H1 (cell line): ENCODE data around the gene CEBPA. TPM values are rescaled to one million over a fixed set of nuclear protein-coding genes. Genes with fewer than 3 reads are reported as not detected.

Experiments
- ATF2 ChIP-seq: IDR thresholded peaks from 2 replicates; pipeline ENCODE4 v1.6.1; 2012; ENCODE audit warnings: low read length, inconsistent platforms
- BCL11A ChIP-seq, 2 experiments: IDR thresholded peaks; one replicate each; pipeline ENCODE4 v1.6.1; 2011; ENCODE audit warnings: low read depth in 2 of 2, low read length in 2 of 2, mild to moderate bottlenecking in 2 of 2
- EZH2 ChIP-seq: fragments of 200-600 bp; sonication (generic); IDR thresholded peaks from 2 replicates; pipeline ENCODE4 v1.7.1; 2012; ENCODE audit warnings: low read depth, mild to moderate bottlenecking, moderate library complexity, low read length, inconsistent platforms; ENCODE audit not compliant: severe bottlenecking
- FOSL1 ChIP-seq: IDR thresholded peaks from 2 replicates; pipeline ENCODE4 v1.6.1; 2011; ENCODE audit warnings: mild to moderate bottlenecking, low read depth, low read length, moderate library complexity; ENCODE audit not compliant: insufficient read depth
- KDM4A ChIP-seq: IDR thresholded peaks from one replicate; pipeline ENCODE4 v1.7.1; 2012; ENCODE audit warnings: low read depth, mild to moderate bottlenecking, moderate library complexity, low read length, inconsistent platforms; ENCODE audit not compliant: severe bottlenecking
- PHF8 ChIP-seq: fragments of 200-600 bp; sonication (generic); conservative IDR thresholded peaks from 2 replicates; pipeline ENCODE4 v1.7.1; 2012; ENCODE audit warnings: low read depth, mild to moderate bottlenecking, inconsistent platforms, low read length, moderate library complexity
- SUZ12 ChIP-seq: fragments of 200-600 bp; sonication (generic); IDR thresholded peaks from 2 replicates; pipeline ENCODE4 v1.6.1; 2012; ENCODE audit warnings: mild to moderate bottlenecking, inconsistent platforms, low read length, moderate library complexity, mixed read lengths
- TAF1 ChIP-seq: IDR thresholded peaks from 2 replicates; pipeline ENCODE4 v1.6.1; 2011; ENCODE audit warnings: mild to moderate bottlenecking, low read depth, low read length
- ZNF274 ChIP-seq: IDR thresholded peaks from 2 replicates; pipeline ENCODE4 v1.7.0; 2012; ENCODE audit warnings: low read length, borderline replicate concordance; ENCODE audit errors: extremely low read depth
- polyA plus RNA-seq, 7 experiments: library from polyadenylated mRNA; depleted of rRNA in 3 of 7; stranded (reverse) in 5 of 7; unstranded in 2 of 7; fragments of >200 nt in 5 of 7; fragments of 200-250 nt in 2 of 7; gene quantifications; 1 replicate in 5 of 7; 2 replicates in 1 of 7; 4 replicates in 1 of 7; pipeline versions ENCODE4 v1.2.1 to v1.2.3, GENCODE V29; 2011 to 2013; ENCODE audit warnings: missing spikeins in 2 of 7, mixed read lengths in 2 of 7
- total RNA-seq: library from RNA; stranded (reverse); fragmentation: NEBNext Ultra II Directional; extraction: Animal tissue kit (Norgen Biotek cat#: 25700); gene quantifications from 2 replicates; pipeline ENCODE4 v1.2.1, GENCODE V29; 2021
- TF ChIP-seq, protein P1 (sequence below): fragments of 300-600 bp; sonication (generic); IDR thresholded peaks from 2 replicates; pipeline ENCODE4 v1.7.1; 2012; ENCODE audit warnings: low read length, moderate library complexity, mild to moderate bottlenecking, inconsistent platforms; ENCODE audit not compliant: insufficient replicate concordance

Gene CEBPA
- total and polyA plus RNA-seq, 2 of the 8 experiments (the other 6 are each of a cell fraction or from before 2014, with no cell fraction given), result 2.0 to 2.7 TPM

- TF ChIP-seq, protein P1, sequence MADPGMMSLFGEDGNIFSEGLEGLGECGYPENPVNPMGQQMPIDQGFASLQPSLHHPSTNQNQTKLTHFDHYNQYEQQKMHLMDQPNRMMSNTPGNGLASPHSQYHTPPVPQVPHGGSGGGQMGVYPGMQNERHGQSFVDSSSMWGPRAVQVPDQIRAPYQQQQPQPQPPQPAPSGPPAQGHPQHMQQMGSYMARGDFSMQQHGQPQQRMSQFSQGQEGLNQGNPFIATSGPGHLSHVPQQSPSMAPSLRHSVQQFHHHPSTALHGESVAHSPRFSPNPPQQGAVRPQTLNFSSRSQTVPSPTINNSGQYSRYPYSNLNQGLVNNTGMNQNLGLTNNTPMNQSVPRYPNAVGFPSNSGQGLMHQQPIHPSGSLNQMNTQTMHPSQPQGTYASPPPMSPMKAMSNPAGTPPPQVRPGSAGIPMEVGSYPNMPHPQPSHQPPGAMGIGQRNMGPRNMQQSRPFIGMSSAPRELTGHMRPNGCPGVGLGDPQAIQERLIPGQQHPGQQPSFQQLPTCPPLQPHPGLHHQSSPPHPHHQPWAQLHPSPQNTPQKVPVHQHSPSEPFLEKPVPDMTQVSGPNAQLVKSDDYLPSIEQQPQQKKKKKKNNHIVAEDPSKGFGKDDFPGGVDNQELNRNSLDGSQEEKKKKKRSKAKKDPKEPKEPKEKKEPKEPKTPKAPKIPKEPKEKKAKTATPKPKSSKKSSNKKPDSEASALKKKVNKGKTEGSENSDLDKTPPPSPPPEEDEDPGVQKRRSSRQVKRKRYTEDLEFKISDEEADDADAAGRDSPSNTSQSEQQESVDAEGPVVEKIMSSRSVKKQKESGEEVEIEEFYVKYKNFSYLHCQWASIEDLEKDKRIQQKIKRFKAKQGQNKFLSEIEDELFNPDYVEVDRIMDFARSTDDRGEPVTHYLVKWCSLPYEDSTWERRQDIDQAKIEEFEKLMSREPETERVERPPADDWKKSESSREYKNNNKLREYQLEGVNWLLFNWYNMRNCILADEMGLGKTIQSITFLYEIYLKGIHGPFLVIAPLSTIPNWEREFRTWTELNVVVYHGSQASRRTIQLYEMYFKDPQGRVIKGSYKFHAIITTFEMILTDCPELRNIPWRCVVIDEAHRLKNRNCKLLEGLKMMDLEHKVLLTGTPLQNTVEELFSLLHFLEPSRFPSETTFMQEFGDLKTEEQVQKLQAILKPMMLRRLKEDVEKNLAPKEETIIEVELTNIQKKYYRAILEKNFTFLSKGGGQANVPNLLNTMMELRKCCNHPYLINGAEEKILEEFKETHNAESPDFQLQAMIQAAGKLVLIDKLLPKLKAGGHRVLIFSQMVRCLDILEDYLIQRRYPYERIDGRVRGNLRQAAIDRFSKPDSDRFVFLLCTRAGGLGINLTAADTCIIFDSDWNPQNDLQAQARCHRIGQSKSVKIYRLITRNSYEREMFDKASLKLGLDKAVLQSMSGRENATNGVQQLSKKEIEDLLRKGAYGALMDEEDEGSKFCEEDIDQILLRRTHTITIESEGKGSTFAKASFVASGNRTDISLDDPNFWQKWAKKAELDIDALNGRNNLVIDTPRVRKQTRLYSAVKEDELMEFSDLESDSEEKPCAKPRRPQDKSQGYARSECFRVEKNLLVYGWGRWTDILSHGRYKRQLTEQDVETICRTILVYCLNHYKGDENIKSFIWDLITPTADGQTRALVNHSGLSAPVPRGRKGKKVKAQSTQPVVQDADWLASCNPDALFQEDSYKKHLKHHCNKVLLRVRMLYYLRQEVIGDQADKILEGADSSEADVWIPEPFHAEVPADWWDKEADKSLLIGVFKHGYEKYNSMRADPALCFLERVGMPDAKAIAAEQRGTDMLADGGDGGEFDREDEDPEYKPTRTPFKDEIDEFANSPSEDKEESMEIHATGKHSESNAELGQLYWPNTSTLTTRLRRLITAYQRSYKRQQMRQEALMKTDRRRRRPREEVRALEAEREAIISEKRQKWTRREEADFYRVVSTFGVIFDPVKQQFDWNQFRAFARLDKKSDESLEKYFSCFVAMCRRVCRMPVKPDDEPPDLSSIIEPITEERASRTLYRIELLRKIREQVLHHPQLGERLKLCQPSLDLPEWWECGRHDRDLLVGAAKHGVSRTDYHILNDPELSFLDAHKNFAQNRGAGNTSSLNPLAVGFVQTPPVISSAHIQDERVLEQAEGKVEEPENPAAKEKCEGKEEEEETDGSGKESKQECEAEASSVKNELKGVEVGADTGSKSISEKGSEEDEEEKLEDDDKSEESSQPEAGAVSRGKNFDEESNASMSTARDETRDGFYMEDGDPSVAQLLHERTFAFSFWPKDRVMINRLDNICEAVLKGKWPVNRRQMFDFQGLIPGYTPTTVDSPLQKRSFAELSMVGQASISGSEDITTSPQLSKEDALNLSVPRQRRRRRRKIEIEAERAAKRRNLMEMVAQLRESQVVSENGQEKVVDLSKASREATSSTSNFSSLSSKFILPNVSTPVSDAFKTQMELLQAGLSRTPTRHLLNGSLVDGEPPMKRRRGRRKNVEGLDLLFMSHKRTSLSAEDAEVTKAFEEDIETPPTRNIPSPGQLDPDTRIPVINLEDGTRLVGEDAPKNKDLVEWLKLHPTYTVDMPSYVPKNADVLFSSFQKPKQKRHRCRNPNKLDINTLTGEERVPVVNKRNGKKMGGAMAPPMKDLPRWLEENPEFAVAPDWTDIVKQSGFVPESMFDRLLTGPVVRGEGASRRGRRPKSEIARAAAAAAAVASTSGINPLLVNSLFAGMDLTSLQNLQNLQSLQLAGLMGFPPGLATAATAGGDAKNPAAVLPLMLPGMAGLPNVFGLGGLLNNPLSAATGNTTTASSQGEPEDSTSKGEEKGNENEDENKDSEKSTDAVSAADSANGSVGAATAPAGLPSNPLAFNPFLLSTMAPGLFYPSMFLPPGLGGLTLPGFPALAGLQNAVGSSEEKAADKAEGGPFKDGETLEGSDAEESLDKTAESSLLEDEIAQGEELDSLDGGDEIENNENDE, result no peak
- no peak for TF ChIP-seq TAF1
- no peak for TF ChIP-seq SUZ12
- no peak for TF ChIP-seq ATF2
- TF ChIP-seq BCL11A (IDR thresholded peaks at IDR 0.05; ENCODE audit: low read depth in 2 of 2, low read length in 2 of 2), result no peak
- TF ChIP-seq PHF8, result no peak
- TF ChIP-seq EZH2, result no peak
- no peak for TF ChIP-seq FOSL1
- no peak for TF ChIP-seq ZNF274
- no peak for TF ChIP-seq KDM4A
Measured at GRCh38 chr19:33251076-33251475, 51.3 kb downstream of the CEBPA start (continued).
